HG03521 (cell line): ENCODE results near the gene SLC6A12.

Experiments used
- ATAC-seq: cut with Tn5 transposase; IDR thresholded peaks from one replicate; pipeline ENCODE4 v1.9.1; 2021; ENCODE audit warnings: mild to moderate bottlenecking, moderate library complexity; ENCODE audit not compliant: unreplicated experiment

The SLC6A12 gene

GRCh38 chr12:145369-145960, 68.5 kb downstream of the SLC6A12 start:
- no peak for ATAC-seq

GRCh38 chr12:144650-145284, 69.2 kb downstream of the SLC6A12 start:
- ATAC-seq, result no peak

GRCh38 chr12:143964-144649, 69.8 kb downstream of the SLC6A12 start:
- ATAC-seq, result no peak

DNA sequence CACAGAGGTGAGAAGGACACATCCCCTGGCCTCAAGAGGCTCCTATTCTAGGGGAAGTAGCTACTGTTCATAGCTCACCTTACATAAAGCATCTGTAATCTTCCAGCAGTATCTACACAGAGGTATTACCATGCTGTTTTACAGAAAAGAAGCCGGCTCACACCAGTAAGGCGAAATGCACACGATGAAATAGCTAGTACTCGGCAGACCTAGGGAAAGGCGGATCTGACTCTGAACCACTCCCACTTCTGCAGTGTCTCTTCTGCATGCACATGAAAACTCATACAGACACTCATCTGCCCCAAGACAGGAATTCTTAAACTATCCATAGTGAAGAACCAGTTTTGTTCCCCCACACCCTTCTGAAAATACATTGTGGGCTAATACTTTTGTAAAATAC, 73.8 kb downstream of the SLC6A12 start:
- no peak for ATAC-seq
